Omental fat pad (tissue), 4 donors: ENCODE data around the gene LGALS3BP. TPM values are rescaled to one million over a fixed set of nuclear protein-coding genes. Genes with fewer than 3 reads are reported as not detected.
A peak's percentile ranks its signal among the peaks of the same experiment; 100 is the strongest.

Experiments
- ATAC-seq: fragments of 150-250 bp; one replicate; pipeline ENCODE4 v1.9.1; 2016; ENCODE audit warnings: mild to moderate bottlenecking, moderate library complexity; ENCODE audit not compliant: low FRiP score
- DNase-seq: peaks from one replicate; pipeline ENCODE4 v3.0.0-alpha.2; 2019; ENCODE audit warnings: low spot score
- total RNA-seq, 4 donors: library from RNA; depleted of rRNA; stranded (reverse); fragments of >200 nt; gene quantifications; one replicate each; pipeline ENCODE4 v1.1.0, GENCODE V29; 2016
- TF ChIP-seq, protein P1 (sequence below), 3 donors: fragments of 450-650 bp; IDR thresholded peaks; one replicate each; pipeline ENCODE4 v1.5.1; 2016 to 2017; ENCODE audit warnings: antibody characterized with exemption in 3 of 3, mild to moderate bottlenecking in 3 of 3, moderate library complexity in 2 of 3

The LGALS3BP gene
- total RNA-seq, 4 donors from 2014 or later, result 325 to 516 (median 441) TPM

DNA sequence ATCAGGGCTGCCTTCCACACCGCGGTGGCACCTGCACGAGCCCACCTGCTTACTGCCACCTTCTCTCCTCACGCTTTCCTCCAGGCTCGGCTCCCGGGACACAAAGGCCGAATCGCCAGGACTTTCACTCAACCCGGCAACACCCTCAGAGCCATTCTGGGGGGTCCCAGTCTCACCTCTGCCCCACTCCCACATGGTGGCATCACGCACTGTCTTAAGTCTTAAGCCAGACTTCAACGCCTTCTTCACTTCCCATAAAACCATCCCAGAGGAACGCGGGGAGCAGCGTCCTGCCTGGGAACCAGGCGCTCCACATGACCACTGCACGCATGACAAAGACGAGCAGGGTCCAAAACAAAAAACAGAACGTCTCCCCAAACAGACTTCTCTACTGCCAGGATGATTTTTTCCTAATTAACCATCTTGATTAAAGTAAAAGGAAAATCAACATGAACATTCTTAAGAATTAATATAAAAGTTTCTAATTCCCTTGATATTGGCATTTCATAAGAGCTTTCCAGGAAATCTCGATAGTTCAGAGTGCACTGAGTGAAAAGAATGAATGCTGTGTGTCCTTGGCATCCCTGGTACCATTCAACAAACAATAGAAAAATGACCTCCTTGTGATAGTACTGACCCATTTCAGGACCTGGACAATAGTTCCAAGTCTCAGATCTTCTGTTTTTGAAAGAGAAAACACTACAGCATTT lies 27.2 kb upstream of the LGALS3BP start:
- DNase-seq, result peak; percentile 16

DNA sequence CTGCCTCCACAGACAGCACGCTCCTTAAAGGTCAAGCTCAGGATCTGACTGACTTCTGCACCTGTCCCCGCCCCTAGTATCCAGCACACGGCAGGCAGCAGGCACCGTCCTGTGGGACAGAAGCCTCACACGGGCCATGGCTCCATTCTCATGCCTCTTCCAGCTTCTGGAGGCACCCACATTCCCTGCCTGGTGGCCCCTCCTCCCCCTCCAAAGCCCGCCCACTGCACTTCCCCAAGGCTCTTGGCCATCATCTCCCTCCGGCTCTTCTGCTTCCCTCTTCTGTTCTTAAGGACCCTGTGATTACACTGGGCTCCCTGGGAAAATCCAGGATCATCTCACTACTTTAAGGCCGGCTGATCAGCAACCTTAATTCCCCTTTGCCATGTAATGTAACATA lies 26.3 kb upstream of the LGALS3BP start:
- TF ChIP-seq, protein P1, sequence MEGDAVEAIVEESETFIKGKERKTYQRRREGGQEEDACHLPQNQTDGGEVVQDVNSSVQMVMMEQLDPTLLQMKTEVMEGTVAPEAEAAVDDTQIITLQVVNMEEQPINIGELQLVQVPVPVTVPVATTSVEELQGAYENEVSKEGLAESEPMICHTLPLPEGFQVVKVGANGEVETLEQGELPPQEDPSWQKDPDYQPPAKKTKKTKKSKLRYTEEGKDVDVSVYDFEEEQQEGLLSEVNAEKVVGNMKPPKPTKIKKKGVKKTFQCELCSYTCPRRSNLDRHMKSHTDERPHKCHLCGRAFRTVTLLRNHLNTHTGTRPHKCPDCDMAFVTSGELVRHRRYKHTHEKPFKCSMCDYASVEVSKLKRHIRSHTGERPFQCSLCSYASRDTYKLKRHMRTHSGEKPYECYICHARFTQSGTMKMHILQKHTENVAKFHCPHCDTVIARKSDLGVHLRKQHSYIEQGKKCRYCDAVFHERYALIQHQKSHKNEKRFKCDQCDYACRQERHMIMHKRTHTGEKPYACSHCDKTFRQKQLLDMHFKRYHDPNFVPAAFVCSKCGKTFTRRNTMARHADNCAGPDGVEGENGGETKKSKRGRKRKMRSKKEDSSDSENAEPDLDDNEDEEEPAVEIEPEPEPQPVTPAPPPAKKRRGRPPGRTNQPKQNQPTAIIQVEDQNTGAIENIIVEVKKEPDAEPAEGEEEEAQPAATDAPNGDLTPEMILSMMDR (IDR thresholded peaks at IDR 0.05), result no peak
- peak; percentile 14 for DNase-seq
- no peak for ATAC-seq

More for the DNA sequence above, 27.2 kb upstream of the LGALS3BP start:
- TF ChIP-seq, protein P1 (IDR thresholded peaks at IDR 0.05), result no peak
- ATAC-seq, result no peak

DNA sequence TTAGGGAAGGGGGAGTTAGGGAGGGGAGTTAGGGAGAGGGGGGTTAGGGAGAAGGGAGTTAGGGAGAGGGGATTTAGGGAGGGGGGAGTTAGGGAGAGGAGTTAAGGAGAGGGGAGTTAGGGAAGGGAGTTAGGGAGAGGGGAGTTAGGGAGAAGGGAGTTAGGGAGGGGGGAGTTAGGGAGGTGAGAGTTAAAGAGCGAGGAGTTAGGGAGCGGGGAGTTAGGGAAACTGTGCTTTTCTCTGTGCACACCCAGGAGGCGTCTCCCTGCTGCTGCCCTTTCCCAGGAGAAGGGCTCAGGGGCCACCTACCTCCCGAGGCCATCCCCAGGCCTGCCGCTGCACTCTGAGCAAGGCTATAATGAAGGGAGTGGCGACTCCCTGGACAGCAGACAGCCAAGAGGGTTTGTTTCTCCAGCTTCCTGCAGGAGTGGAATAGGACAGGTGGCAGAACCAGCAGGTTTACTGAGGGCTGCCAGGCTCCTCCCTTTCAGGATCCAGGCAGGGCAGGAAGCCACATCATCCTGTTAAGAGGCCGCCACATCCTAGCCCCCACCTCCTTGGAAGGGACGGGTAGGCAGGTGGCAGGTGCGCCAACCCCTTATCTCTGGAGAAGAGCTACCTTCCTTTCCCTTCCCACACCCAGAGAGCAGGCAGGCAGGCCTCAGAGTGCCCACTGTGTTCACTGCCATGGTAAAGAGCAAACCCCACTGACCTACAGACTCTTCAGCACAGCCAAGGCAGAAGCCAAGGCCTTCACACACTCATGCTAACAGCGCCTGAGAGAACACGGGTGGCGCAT lies 25.5 kb upstream of the LGALS3BP start:
- ATAC-seq (no peak), DNase-seq (peak; percentile 19)
- TF ChIP-seq, protein P1 (IDR thresholded peaks at IDR 0.05), result no peak

DNA sequence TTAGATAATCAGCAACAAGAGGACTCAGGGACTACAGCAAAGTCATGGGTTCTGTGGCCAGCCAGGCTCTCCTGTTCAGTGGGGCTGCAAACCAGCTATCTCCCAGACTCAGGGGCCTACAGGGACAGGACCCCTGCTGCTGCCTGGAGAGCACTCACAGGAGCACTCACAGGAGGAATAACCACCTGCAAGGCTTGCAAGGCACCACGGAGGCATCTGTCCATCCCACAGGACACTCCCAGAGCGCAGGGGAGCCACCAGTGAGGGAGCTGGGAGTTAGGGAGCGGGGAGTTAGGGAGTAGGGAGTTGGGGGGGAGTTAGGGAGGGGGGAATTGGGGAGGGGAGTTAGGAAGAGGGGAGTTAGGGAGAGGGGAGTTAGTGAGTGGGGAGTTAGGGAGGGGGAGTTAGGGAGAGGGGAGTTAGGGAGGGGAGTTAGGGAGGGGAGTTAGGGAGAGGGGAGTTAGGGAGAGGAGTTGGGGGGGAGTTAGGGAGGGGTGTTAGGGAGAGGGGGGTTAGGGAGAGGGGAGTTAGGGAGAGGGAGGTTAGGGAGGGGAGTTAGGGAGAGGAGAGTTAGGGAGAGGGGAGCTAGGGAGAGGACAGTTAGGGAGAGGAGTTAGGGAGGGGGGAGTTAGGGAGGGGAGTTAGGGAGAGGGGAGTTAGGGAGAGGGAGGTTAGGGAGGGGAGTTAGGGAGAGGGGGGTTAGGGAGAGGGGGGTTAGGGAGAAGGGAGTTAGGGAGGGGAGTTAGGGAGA lies 24.1 kb upstream of the LGALS3BP start:
- DNase-seq (no peak), ATAC-seq (no peak)
- TF ChIP-seq, protein P1 (IDR thresholded peaks at IDR 0.05), result no peak

DNA sequence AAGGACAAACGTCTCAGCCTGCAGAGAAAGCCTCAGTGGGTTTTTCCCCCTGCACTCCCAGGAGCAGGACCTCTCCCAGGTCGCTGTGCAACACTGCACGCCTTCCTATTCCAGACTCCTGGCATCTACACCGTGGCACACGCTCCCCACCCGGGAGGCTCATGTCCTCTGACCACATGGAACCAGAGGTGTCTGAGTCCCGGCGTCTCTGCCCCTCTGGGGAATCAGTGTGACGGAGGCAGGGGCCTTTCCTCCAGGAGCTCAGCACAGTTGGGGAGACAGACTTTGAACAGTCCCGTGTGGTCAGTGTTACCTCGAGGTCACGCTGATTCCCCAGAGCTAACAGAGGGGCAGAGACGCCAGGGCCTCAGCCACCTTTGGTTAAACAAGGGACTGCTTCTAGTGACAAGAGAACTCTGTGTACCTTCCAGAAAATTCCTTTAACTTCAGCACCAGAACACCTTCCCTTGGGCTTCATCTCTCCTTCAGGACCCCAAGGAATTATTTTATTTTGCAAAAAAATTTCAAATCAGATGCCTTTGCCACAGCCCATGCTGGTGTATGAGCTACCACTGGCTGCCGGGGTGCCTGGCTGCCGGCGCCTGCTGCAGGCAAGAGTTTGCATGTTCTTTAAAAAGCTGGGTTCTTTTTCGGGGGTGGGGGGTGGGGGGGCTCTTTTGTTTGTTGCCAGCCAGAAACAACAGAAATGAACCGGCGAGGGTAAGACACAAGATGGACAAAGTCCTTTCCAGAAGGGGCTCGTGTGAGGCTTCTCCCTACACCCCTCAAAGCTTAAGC lies 23.3 kb upstream of the LGALS3BP start:
- no peak for ATAC-seq
- TF ChIP-seq, protein P1 (IDR thresholded peaks at IDR 0.05), result no peak
- peak; percentile 7 for DNase-seq

DNA sequence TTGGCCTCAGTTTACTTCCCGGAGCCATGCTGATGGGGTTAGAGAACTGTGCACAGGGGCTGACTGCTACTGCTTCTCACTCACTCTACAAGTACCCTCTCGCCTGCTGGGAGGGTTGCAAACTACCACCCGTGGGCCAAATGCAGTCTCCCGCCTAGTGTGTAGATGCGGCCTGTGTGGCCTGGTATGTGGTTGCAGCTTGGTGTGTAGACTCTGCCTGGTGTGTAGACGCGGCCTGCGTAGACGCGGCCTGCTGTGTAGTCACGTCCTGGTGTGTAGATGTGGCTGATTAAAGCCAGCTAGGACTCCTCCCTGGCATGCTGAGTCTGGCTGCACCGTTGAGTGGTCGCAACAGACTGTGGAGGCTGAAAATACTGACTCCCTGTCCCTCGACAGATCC lies 22.6 kb upstream of the LGALS3BP start:
- DNase-seq (peak; percentile 17), ATAC-seq (no peak)
- TF ChIP-seq, protein P1 (IDR thresholded peaks at IDR 0.05), result no peak
